ENCODE measurements around the gene SLF1. TPM values are rescaled to one million over a fixed set of nuclear protein-coding genes. Genes with fewer than 3 reads are reported as not detected.

The SLF1 gene
- total and polyA plus RNA-seq, 2 donors (not counting 1 experiment from before 2014, with no cell fraction given): 3.5 to 15.2 TPM

GRCh38 chr5:94670726-94671125, 52.3 kb downstream of the SLF1 start:
- no CpG with 5 or more reads among the region's 1 CpG for WGBS (ENCODE audit: insufficient coverage)
- no peak overlapping the region for H3K27ac Mint-ChIP-seq
- H3K79me2 ChIP-seq (ENCODE audit: control insufficient read depth, insufficient read depth, low read length): no peaks in the 10 kb centered on the region
- H3K4me1 Mint-ChIP-seq: peaks cover 3% of the 10 kb centered on the region
- ATAC-seq (ENCODE audit: low read depth) (no peak), DNase-seq (no peak)
- no peaks in the 10 kb centered on the region for H3K9me3 ChIP-seq (ENCODE audit: control extremely low read depth in 1 of 3, control insufficient read depth in 2 of 3, insufficient read depth in 1 of 3, low read length in 2 of 3)
- ChIA-PET POLR2A (no interaction called here), CTCF (no interaction called here)
- no peak overlapping the region for H3K4me3 Mint-ChIP-seq
- H4K20me1 ChIP-seq (ENCODE audit: control insufficient read depth, insufficient read depth, low read length, poor library complexity, severe bottlenecking): no peaks in the 10 kb centered on the region
- no peak overlapping the region for H2AFZ ChIP-seq (ENCODE audit: insufficient read depth, low read depth, low read length, poor library complexity, severe bottlenecking)
- H3K36me3 ChIP-seq (replicated peaks in 1 of 2; ENCODE audit: control extremely low read depth in 1 of 2, control insufficient read depth in 1 of 2, extremely low read depth in 1 of 2, insufficient read depth in 2 of 2, low read length in 1 of 2): no peaks in the 10 kb centered on the region
- no peak overlapping the region for H3K4me3 ChIP-seq (ENCODE audit: control extremely low read depth in 1 of 5, extremely low read depth in 1 of 5, insufficient read depth in 1 of 5, low read depth in 2 of 5, low read length in 4 of 5)
- TF ChIP-seq EZH2 (IDR thresholded peaks at IDR 0.05; ENCODE audit: borderline replicate concordance, insufficient read depth, low read depth, low read length, poor library complexity, severe bottlenecking) (no peak), CTCF (IDR thresholded peaks at IDR 0.05) (no peak)
- no peaks in the 10 kb centered on the region for H3K27me3 ChIP-seq (replicated peaks in 1 of 4; ENCODE audit: control extremely low read depth in 1 of 4, control insufficient read depth in 3 of 4, insufficient read depth in 4 of 4, low read length in 3 of 4)
- H3K27ac ChIP-seq (ENCODE audit: low read length in 2 of 2): no peak overlapping the region
- no peak overlapping the region for H3K9ac ChIP-seq (ENCODE audit: low read length)
- H3K9me3 Mint-ChIP-seq (ENCODE audit: insufficient read depth): no peaks in the 10 kb centered on the region
- H3K27me3 Mint-ChIP-seq: no peaks in the 10 kb centered on the region
- no peaks in the 10 kb centered on the region for H3K4me1 ChIP-seq (ENCODE audit: control insufficient read depth in 2 of 2, insufficient read depth in 2 of 2, low read length in 2 of 2)
- H3K4me2 ChIP-seq (replicated peaks; ENCODE audit: low read depth, low read length, poor library complexity, severe bottlenecking): no peak overlapping the region
- intact Hi-C loops (cut with micrococcal nuclease): no loop called here

GRCh38 chr5:94672746-94673145, 54.3 kb downstream of the SLF1 start:
- H3K4me3 Mint-ChIP-seq: no peak overlapping the region
- no peak overlapping the region for H3K27ac Mint-ChIP-seq
- ATAC-seq (ENCODE audit: low read depth) (no peak), DNase-seq (no peak)
- TF ChIP-seq CTCF (IDR thresholded peaks at IDR 0.05): no peak
- TF ChIP-seq EZH2 (IDR thresholded peaks at IDR 0.05; ENCODE audit: borderline replicate concordance, insufficient read depth, low read depth, low read length, poor library complexity, severe bottlenecking): no peak
- H3K4me1 Mint-ChIP-seq: peaks cover 3% of the 10 kb centered on the region
- H3K9ac ChIP-seq (ENCODE audit: low read length): no peak overlapping the region
- H2AFZ ChIP-seq (ENCODE audit: insufficient read depth, low read depth, low read length, poor library complexity, severe bottlenecking): no peak overlapping the region
- H3K4me1 ChIP-seq (ENCODE audit: control insufficient read depth in 2 of 2, insufficient read depth in 2 of 2, low read length in 2 of 2): no peaks in the 10 kb centered on the region
- ChIA-PET CTCF (interaction anchor here (0.8 kb wide), 2 partner anchors 18 to 20 kb away, joined by 3 to 4 read pairs; no protein-coding TSS in a partner anchor), POLR2A (no interaction called here)
- no peaks in the 10 kb centered on the region for H3K36me3 ChIP-seq (replicated peaks in 1 of 2; ENCODE audit: control extremely low read depth in 1 of 2, control insufficient read depth in 1 of 2, extremely low read depth in 1 of 2, insufficient read depth in 2 of 2, low read length in 1 of 2)
- H4K20me1 ChIP-seq (ENCODE audit: control insufficient read depth, insufficient read depth, low read length, poor library complexity, severe bottlenecking): no peaks in the 10 kb centered on the region
- H3K27me3 Mint-ChIP-seq: no peaks in the 10 kb centered on the region
- no peaks in the 10 kb centered on the region for H3K9me3 Mint-ChIP-seq (ENCODE audit: insufficient read depth)
- WGBS (ENCODE audit: insufficient coverage): no CpG with 5 or more reads among the region's 1 CpG
- no peak overlapping the region for H3K27ac ChIP-seq (ENCODE audit: low read length in 2 of 2)
- no peaks in the 10 kb centered on the region for H3K27me3 ChIP-seq (replicated peaks in 1 of 4; ENCODE audit: control extremely low read depth in 1 of 4, control insufficient read depth in 3 of 4, insufficient read depth in 4 of 4, low read length in 3 of 4)
- no peaks in the 10 kb centered on the region for H3K9me3 ChIP-seq (ENCODE audit: control extremely low read depth in 1 of 3, control insufficient read depth in 2 of 3, insufficient read depth in 1 of 3, low read length in 2 of 3)
- intact Hi-C loops (cut with micrococcal nuclease): no loop called here
- H3K79me2 ChIP-seq (ENCODE audit: control insufficient read depth, insufficient read depth, low read length): no peaks in the 10 kb centered on the region
- no peak overlapping the region for H3K4me2 ChIP-seq (replicated peaks; ENCODE audit: low read depth, low read length, poor library complexity, severe bottlenecking)
- H3K4me3 ChIP-seq (ENCODE audit: control extremely low read depth in 1 of 5, extremely low read depth in 1 of 5, insufficient read depth in 1 of 5, low read depth in 2 of 5, low read length in 4 of 5): no peak overlapping the region

Measured in B cell (primary cell).